Endothelial cell (in vitro differentiated cells): ENCODE measurements around the gene KNCN. TPM values are rescaled to one million over a fixed set of nuclear protein-coding genes. Genes with fewer than 3 reads are reported as not detected.
A peak's percentile ranks its signal among the peaks of the same experiment; 100 is the strongest.

ENCODE experiments used
- DNase-seq: peaks from one replicate; pipeline ENCODE4 v3.0.0; 2021; ENCODE audit warnings: low spot score
- H3K27ac Mint-ChIP-seq: one replicate; pipeline ENCODE4 v1.8.0; 2021; ENCODE audit warnings: mixed read lengths, inconsistent platforms; ENCODE audit not compliant: unreplicated experiment
- H3K27me3 Mint-ChIP-seq: one replicate; pipeline ENCODE4 v1.8.0; 2021; ENCODE audit warnings: mild to moderate bottlenecking, moderate library complexity, mixed read lengths, inconsistent platforms; ENCODE audit not compliant: unreplicated experiment
- H3K36me3 Mint-ChIP-seq: one replicate; pipeline ENCODE4 v1.8.0; 2021; ENCODE audit warnings: mild to moderate bottlenecking, low read depth, mixed read lengths, inconsistent platforms; ENCODE audit not compliant: unreplicated experiment
- H3K4me1 Mint-ChIP-seq: one replicate; pipeline ENCODE4 v1.8.0; 2021; ENCODE audit warnings: mild to moderate bottlenecking, mixed read lengths, inconsistent platforms; ENCODE audit not compliant: unreplicated experiment
- H3K4me3 Mint-ChIP-seq: one replicate; pipeline ENCODE4 v1.8.0; 2021; ENCODE audit warnings: mild to moderate bottlenecking, mixed read lengths, inconsistent platforms; ENCODE audit not compliant: unreplicated experiment
- H3K9me3 Mint-ChIP-seq: one replicate; pipeline ENCODE4 v1.8.0; 2021; ENCODE audit warnings: mixed read lengths, inconsistent platforms; ENCODE audit not compliant: unreplicated experiment
- CTCF ChIP-seq: fragments of 200-600 bp; sonication (generic); IDR thresholded peaks from one replicate; pipeline ENCODE4 v1.5.0; 2021; ENCODE audit warnings: antibody characterized with exemption; ENCODE audit not compliant: unreplicated experiment
- total RNA-seq: library from RNA; stranded (reverse); fragmentation: NEBNext Ultra II Directional; extraction: Animal tissue kit (Norgen Biotek cat#: 25700); gene quantifications from one replicate; pipeline ENCODE4 v1.2.1, GENCODE V29; 2021; ENCODE audit not compliant: unreplicated experiment

KNCN gene
- total RNA-seq, 1 donor from 2014 or later, result not detected

- Mint-ChIP-seq H3K4me3 (no peak overlapping the region), H3K4me1 (peaks cover 4% of the 10 kb centered on the region), H3K36me3 (peaks cover 8% of the 10 kb centered on the region), H3K27me3 (peaks cover 12% of the 10 kb centered on the region), H3K9me3 (no peaks in the 10 kb centered on the region), H3K27ac (no peak overlapping the region)
- TF ChIP-seq CTCF, result no peak
- DNase-seq, result no peak
These were observed 13.3 kb downstream of the KNCN start for GRCh38 chr1:46538147-46538546.

GRCh38 chr1:46537651-46538050 lies 13.8 kb downstream of the KNCN start:
- Mint-ChIP-seq H3K27ac (no peak overlapping the region), H3K9me3 (no peaks in the 10 kb centered on the region), H3K4me3 (no peak overlapping the region), H3K4me1 (peaks cover 3% of the 10 kb centered on the region), H3K36me3 (peaks cover 7% of the 10 kb centered on the region), H3K27me3 (peaks cover 8% of the 10 kb centered on the region)
- no peak for TF ChIP-seq CTCF
- DNase-seq, result no peak

GRCh38 chr1:46536527-46536926 lies 14.9 kb downstream of the KNCN start:
- H3K9me3 Mint-ChIP-seq, result no peaks in the 10 kb centered on the region
- H3K27ac Mint-ChIP-seq, result no peak overlapping the region
- no peak for DNase-seq
- H3K27me3 Mint-ChIP-seq, result peaks cover 7% of the 10 kb centered on the region
- no peak overlapping the region for H3K4me3 Mint-ChIP-seq
- H3K4me1 Mint-ChIP-seq, result peaks cover 2% of the 10 kb centered on the region
- peaks cover 3% of the 10 kb centered on the region for H3K36me3 Mint-ChIP-seq
- no peak for TF ChIP-seq CTCF

GRCh38 chr1:46535063-46535462 lies 16.4 kb downstream of the KNCN start:
- Mint-ChIP-seq H3K36me3 (peaks cover 3% of the 10 kb centered on the region), H3K9me3 (no peaks in the 10 kb centered on the region), H3K4me1 (peaks cover 13% of the 10 kb centered on the region), H3K27ac (no peak overlapping the region), H3K27me3 (peaks cover 7% of the 10 kb centered on the region), H3K4me3 (no peak overlapping the region)
- peak; percentile 58 for DNase-seq
- no peak for TF ChIP-seq CTCF

GRCh38 chr1:46533179-46533864 lies 18.1 kb downstream of the KNCN start:
- peaks cover 3% of the 10 kb centered on the region for H3K36me3 Mint-ChIP-seq
- H3K4me1 Mint-ChIP-seq, result peaks cover 23% of the 10 kb centered on the region
- no peaks in the 10 kb centered on the region for H3K9me3 Mint-ChIP-seq
- peaks cover 11% of the 10 kb centered on the region for H3K27me3 Mint-ChIP-seq
- no peak for TF ChIP-seq CTCF
- H3K27ac Mint-ChIP-seq, result no peak overlapping the region
- peak overlapping the region; percentile 81 for H3K4me3 Mint-ChIP-seq
- peak; percentile 35 for DNase-seq
